GM12878 (cell line): Measurements from ENCODE around the gene CCL20. TPM values are rescaled to one million over a fixed set of nuclear protein-coding genes. Genes with fewer than 3 reads are reported as not detected.

Source experiments
- ATAC-seq: fragments of 200-7000 bp; cut with Tn5 transposase; 3 replicates; pipeline ENCODE4 v1.9.1; 2020; ENCODE audit warnings: mild to moderate bottlenecking, moderate library complexity
- BruUV-seq: library from RNA; stranded (reverse); fragments of 400-500 nt; replicated peaks from 2 replicates; lab custom pipeline; 2021; lab: Mats Ljungman, UMichigan
- CTCF ChIA-PET: fragments of 300-600 bp; sonication (Branson Sonifier 250); formaldehyde crosslinking; extraction: SDS; loops from one replicate; lab custom pipeline; 2021; ENCODE audit warnings: inconsistent platforms; lab: Yijun Ruan, JAX
- POLR2A ChIA-PET: fragments of 350-600 bp; formaldehyde crosslinking; extraction: SDS; loops from one replicate; lab custom pipeline; 2021; ENCODE audit warnings: inconsistent platforms; lab: Charles Lee
- RAD21 ChIA-PET: fragments of 300-600 bp; sonication (Branson Sonifier 250); formaldehyde crosslinking; loops from one replicate; lab custom pipeline; 2023; ENCODE audit warnings: antibody characterized with exemption; ENCODE audit not compliant: unreplicated experiment; lab: Charles Lee
- SMC1A ChIA-PET: fragments of 300-600 bp; sonication (Branson Sonifier 250); formaldehyde crosslinking; loops from one replicate; lab custom pipeline; 2023; ENCODE audit not compliant: unreplicated experiment, uncharacterized antibody; lab: Charles Lee
- DNase-seq: peaks from one replicate; pipeline ENCODE4 v3.0.0-alpha.2; 2011; ENCODE audit warnings: low read depth, low spot score
- FAIRE-seq: peaks from 3 replicates; lab custom pipeline; 2011; peaks lifted over from hg19 to GRCh38; lab: Jason Lieb, UNC
- H2AFZ ChIP-seq: 2 replicates; pipeline ENCODE4 v1.6.0; 2011; ENCODE audit warnings: low read depth, low read length, control low read depth; ENCODE audit not compliant: control insufficient read depth
- H3K27ac ChIP-seq: 2 replicates; pipeline ENCODE4 v1.5.1; 2011; ENCODE audit warnings: control low read depth; ENCODE audit not compliant: control insufficient read depth, insufficient read depth
- H3K27me3 ChIP-seq, 2 experiments: replicated peaks in 1 of 2; 2 replicates each; pipeline versions ENCODE4 v1.6.0 to v1.6.1; 2011; ENCODE audit warnings: low read length in 1 of 2; ENCODE audit not compliant: control insufficient read depth in 2 of 2, insufficient read depth in 2 of 2
- H3K36me3 ChIP-seq, 2 experiments: 2 replicates each; pipeline ENCODE4 v1.5.1; 2011; ENCODE audit warnings: low read length in 1 of 2; ENCODE audit not compliant: control insufficient read depth in 2 of 2, insufficient read depth in 2 of 2
- H3K4me1 ChIP-seq: 2 replicates; pipeline ENCODE4 v1.6.1; 2011; ENCODE audit warnings: mild to moderate bottlenecking, low read length, moderate library complexity, mixed read lengths; ENCODE audit not compliant: control insufficient read depth, insufficient read depth
- H3K4me2 ChIP-seq: 2 replicates; pipeline ENCODE4 v1.6.0; 2011; ENCODE audit warnings: control low read depth; ENCODE audit not compliant: control insufficient read depth, insufficient read depth
- H3K4me3 ChIP-seq: fragments of 200-600 bp; sonication (generic); 2 replicates; pipeline ENCODE4 v1.5.1; 2016
- H3K79me2 ChIP-seq: 2 replicates; pipeline ENCODE4 v1.6.0; 2011; ENCODE audit warnings: low read length; ENCODE audit not compliant: control insufficient read depth, insufficient read depth
- H3K9ac ChIP-seq: 2 replicates; pipeline ENCODE4 v1.8.0; 2011; ENCODE audit warnings: low read length, control low read depth, mixed read lengths; ENCODE audit not compliant: control insufficient read depth, insufficient read depth
- H3K9me3 ChIP-seq: replicated peaks from 3 replicates; pipeline ENCODE4 v1.5.1; 2011; ENCODE audit warnings: mild to moderate bottlenecking, low read length; ENCODE audit not compliant: control insufficient read depth, insufficient read depth
- H4K20me1 ChIP-seq: 2 replicates; pipeline ENCODE4 v1.6.0; 2011; ENCODE audit not compliant: control insufficient read depth, insufficient read depth
- MTA2 ChIP-seq: fragments of 450-650 bp; IDR thresholded peaks from 2 replicates; pipeline ENCODE4 v1.6.1; 2016; ENCODE audit warnings: low read depth, mild to moderate bottlenecking, moderate library complexity
- NKRF ChIP-seq: fragments of 450-650 bp; conservative IDR thresholded peaks from 2 replicates; pipeline ENCODE4 v1.6.1; 2017; ENCODE audit warnings: mild to moderate bottlenecking, moderate library complexity
- NR2F1 ChIP-seq: fragments of 450-650 bp; conservative IDR thresholded peaks from 2 replicates; pipeline ENCODE4 v1.6.1; 2017; ENCODE audit warnings: mild to moderate bottlenecking
- POU2F2 ChIP-seq: IDR thresholded peaks from 3 replicates; pipeline ENCODE4 v1.6.1; 2011; ENCODE audit warnings: low read depth, mild to moderate bottlenecking, low read length, borderline replicate concordance
- PRDM15 ChIP-seq: fragments of 450-650 bp; formaldehyde crosslinking; IDR thresholded peaks from 2 replicates; pipeline ENCODE4 v1.4.0; 2020; ENCODE audit warnings: mild to moderate bottlenecking, moderate library complexity
- WGBS: methylation state at CpG from one replicate; pipeline ENCODE4 v1.1.6; 2016; ENCODE audit warnings: low lambda C conversion rate; ENCODE audit not compliant: insufficient replicate concordance, insufficient coverage; ENCODE audit errors: missing lambda C conversion rate; 5-methylcytosine and 5-hydroxymethylcytosine counted together
- in situ Hi-C: fragments of 300-500 bp; cut with MboI; formaldehyde crosslinking; loops from 9 replicates; pipeline ENCODE4 v1.14.3; 2018; ENCODE audit warnings: mixed read lengths
- intact Hi-C: fragments of 100-400 bp; cut with micrococcal nuclease; formaldehyde crosslinking; loops from one replicate; pipeline ENCODE4 v1.14.2; 2022; ENCODE audit not compliant: unreplicated experiment
- polyA plus RNA-seq, 11 experiments: library from polyadenylated mRNA; depleted of rRNA in 4 of 11; unstranded in 6 of 11; stranded (reverse) in 5 of 11; fragments of >200 nt; fragmentation: Nextera tagmentation in 4 of 11; fragmentation: Illumina TruSeq in 1 of 11; extraction: Ambion mirVana in 4 of 11; extraction: Trizol in 1 of 11; gene quantifications; 1 replicate in 1 of 11; 2 replicates in 10 of 11; pipeline versions ENCODE4 v1.2.1 to v1.2.3, GENCODE V29; 2011 to 2016; ENCODE audit warnings: inconsistent platforms in 2 of 11, missing spikeins in 2 of 11, low read depth in 1 of 11
- total RNA-seq, 4 experiments: library from RNA; depleted of rRNA in 3 of 4; stranded (reverse); fragments of >200 nt in 3 of 4; fragmentation: Illumina TruSeq in 1 of 4; extraction: Trizol in 1 of 4; gene quantifications; 2 replicates each; pipeline versions ENCODE4 v1.2.1 to v1.2.3, GENCODE V29; 2013 to 2021

The CCL20 gene
- total and polyA plus RNA-seq, 10 of the 15 experiments (the other 5 are each of a cell fraction or from before 2014, with no cell fraction given), result 5.5 to 35.7 (median 15.6) TPM

- Histone ChIP-seq H3K4me3 (no peak overlapping the region), H3K4me1 (no peaks in the 10 kb centered on the region), H3K79me2 (no peaks in the 10 kb centered on the region), H4K20me1 (no peaks in the 10 kb centered on the region), H3K36me3 (no peaks in the 10 kb centered on the region), H2AFZ (no peak overlapping the region), H3K27me3 (no peaks in the 10 kb centered on the region), H3K9me3 (no peaks in the 10 kb centered on the region; the same call in 2 of the 3 replicates), H3K27ac (no peak overlapping the region), H3K4me2 (no peak overlapping the region), H3K9ac (no peak overlapping the region)
- no peak for FAIRE-seq
- in situ Hi-C loops (no loop called here), intact Hi-C loops (no loop called here)
- no peak for ATAC-seq
- RAD21 ChIA-PET, result no interaction called here
- POLR2A ChIA-PET, result no interaction called here
- no peak for TF ChIP-seq MTA2
- BruUV-seq, result no TSS peak
- CTCF ChIA-PET, result interaction anchor here (0.6 to 2.0 kb wide), 4 partner anchors 11 to 1008 kb away, joined by 3 to 10 read pairs (median 4); no protein-coding TSS in a partner anchor
- no peak for DNase-seq
- 80% methylated on average over 10 of the region's 10 CpGs for WGBS
- SMC1A ChIA-PET, result interaction anchor here (1.6 kb wide), 1 partner anchor 12 kb away, joined by 4 read pairs; no protein-coding TSS in a partner anchor
These were observed 20.8 kb downstream of the CCL20 start for GRCh38 chr2:227834423-227834822.

- POLR2A ChIA-PET, result no interaction called here
- no peak overlapping the region for H3K9ac ChIP-seq
- in situ Hi-C loops, result no loop called here
- H3K9me3 ChIP-seq, result no peaks in the 10 kb centered on the region; the same call in 2 of the 3 replicates
- no peak overlapping the region for H3K4me2 ChIP-seq
- DNase-seq (no peak), ATAC-seq (no peak), FAIRE-seq (no peak)
- H2AFZ ChIP-seq, result no peak overlapping the region
- CTCF ChIA-PET, result interaction anchor here (0.6 to 2.0 kb wide), 5 partner anchors 11 to 1009 kb away, joined by 3 to 10 read pairs (median 3); no protein-coding TSS in a partner anchor
- BruUV-seq, result no TSS peak
- SMC1A ChIA-PET, result interaction anchor here (0.9 to 1.6 kb wide), 2 partner anchors 11 to 53 kb away, joined by 3 to 4 read pairs; no protein-coding TSS in a partner anchor
- no peak overlapping the region for H3K4me3 ChIP-seq
- 66% methylated on average over 5 of the region's 5 CpGs for WGBS
- no peaks in the 10 kb centered on the region for H3K4me1 ChIP-seq
- no peaks in the 10 kb centered on the region for H3K36me3 ChIP-seq
- no peaks in the 10 kb centered on the region for H3K27me3 ChIP-seq
- H3K27ac ChIP-seq, result no peak overlapping the region
- no peaks in the 10 kb centered on the region for H4K20me1 ChIP-seq
- intact Hi-C loops, result no loop called here
- H3K79me2 ChIP-seq, result no peaks in the 10 kb centered on the region
- RAD21 ChIA-PET, result interaction anchor here (1.0 to 1.2 kb wide), 2 partner anchors 11 to 26 kb away, joined by 3 read pairs; no protein-coding TSS in a partner anchor
- TF ChIP-seq NR2F1, result no peak
- no peak for TF ChIP-seq NKRF
- TF ChIP-seq PRDM15, result no peak
- TF ChIP-seq POU2F2, result no peak
These were observed 21.4 kb downstream of the CCL20 start for GRCh38 chr2:227834916-227835650.
